PC-9 (cell line): ENCODE results near the gene ANO7. TPM values are rescaled to one million over a fixed set of nuclear protein-coding genes. Genes with fewer than 3 reads are reported as not detected.

Experiments
- BruUV-seq: library from RNA; stranded (reverse); fragments of 400-500 nt; replicated peaks from 2 replicates; lab custom pipeline; 2021; lab: Mats Ljungman, UMichigan
- CTCF ChIA-PET: fragments of 300-600 bp; sonication (Branson Sonifier 250); formaldehyde crosslinking; loops from one replicate; lab custom pipeline; 2022; ENCODE audit warnings: antibody characterized with exemption; lab: Charles Lee
- POLR2A ChIA-PET: fragments of 300-600 bp; sonication (Branson Sonifier 250); formaldehyde crosslinking; loops from one replicate; lab custom pipeline; 2022; ENCODE audit warnings: antibody characterized with exemption; ENCODE audit not compliant: unreplicated experiment; lab: Charles Lee
- DNase-seq, 2 experiments: peaks; one replicate each; pipeline versions ENCODE4 v3.0.0 to v3.0.0-alpha.2; 2015 to 2022; ENCODE audit warnings: mixed read lengths in 1 of 2
- H2AFZ ChIP-seq: fragments of 200-600 bp; sonication (generic); 2 replicates; pipeline ENCODE4 v1.8.1; 2017; ENCODE audit warnings: antibody characterized with exemption
- H3F3A ChIP-seq: fragments of 200-600 bp; sonication (generic); 2 replicates; pipeline ENCODE4 v1.8.1; 2017; ENCODE audit warnings: antibody characterized with exemption, mild to moderate bottlenecking, low read depth; ENCODE audit not compliant: insufficient read depth
- H3K27ac ChIP-seq: fragments of 200-600 bp; sonication (generic); 2 replicates; pipeline ENCODE4 v1.6.1; 2016; ENCODE audit warnings: mixed run types
- H3K27me3 ChIP-seq: fragments of 200-600 bp; sonication (generic); 2 replicates; pipeline ENCODE4 v1.6.1; 2016; ENCODE audit warnings: low read depth, mixed run types; ENCODE audit not compliant: insufficient read depth
- H3K36me3 ChIP-seq: fragments of 200-600 bp; sonication (generic); 2 replicates; pipeline ENCODE4 v1.6.1; 2016; ENCODE audit warnings: low read depth, mixed run types
- H3K4me1 ChIP-seq: fragments of 200-600 bp; sonication (generic); replicated peaks from 2 replicates; pipeline ENCODE4 v1.6.1; 2016; ENCODE audit warnings: mixed run types; ENCODE audit not compliant: insufficient read depth
- H3K4me2 ChIP-seq: fragments of 200-600 bp; sonication (generic); 2 replicates; pipeline ENCODE4 v1.6.1; 2017; ENCODE audit warnings: mixed run types
- H3K4me3 ChIP-seq: fragments of 200-600 bp; sonication (generic); 2 replicates; pipeline ENCODE4 v1.6.1; 2016; ENCODE audit warnings: mixed run types
- H3K79me2 ChIP-seq: fragments of 200-600 bp; sonication (generic); 2 replicates; pipeline ENCODE4 v1.6.1; 2017; ENCODE audit warnings: low read depth, mixed run types
- H3K9me2 ChIP-seq: fragments of 200-600 bp; sonication (generic); 2 replicates; pipeline ENCODE4 v1.8.1; 2017; ENCODE audit warnings: mild to moderate bottlenecking; ENCODE audit not compliant: insufficient read depth
- H3K9me3 ChIP-seq: fragments of 200-600 bp; sonication (generic); 2 replicates; pipeline ENCODE4 v1.8.1; 2016; ENCODE audit warnings: low read depth; ENCODE audit not compliant: insufficient read depth
- H4K20me1 ChIP-seq: fragments of 200-600 bp; sonication (generic); 2 replicates; pipeline ENCODE4 v1.8.1; 2017; ENCODE audit not compliant: insufficient read depth
- EZH2 ChIP-seq: fragments of 200-600 bp; sonication (generic); IDR thresholded peaks from 2 replicates; pipeline ENCODE4 v1.8.0; 2017; ENCODE audit warnings: antibody characterized with exemption, low read depth
- intact Hi-C: fragments of 100-400 bp; cut with micrococcal nuclease; formaldehyde crosslinking; loops from one replicate; pipeline ENCODE4 v1.10.0; 2022; ENCODE audit not compliant: unreplicated experiment
- total RNA-seq: library from RNA; stranded (reverse); gene quantifications from 2 replicates; pipeline ENCODE4 v1.2.3, GENCODE V29; 2021
- TF ChIP-seq, protein P1 (sequence below): fragments of 200-600 bp; sonication (generic); conservative IDR thresholded peaks from 2 replicates; pipeline ENCODE4 v1.6.1; 2017; ENCODE audit warnings: mixed run types, antibody characterized with exemption, mild to moderate bottlenecking, moderate library complexity

ANO7 gene
- total RNA-seq, 1 experiment from 2014 or later = 6.5 TPM

DNA sequence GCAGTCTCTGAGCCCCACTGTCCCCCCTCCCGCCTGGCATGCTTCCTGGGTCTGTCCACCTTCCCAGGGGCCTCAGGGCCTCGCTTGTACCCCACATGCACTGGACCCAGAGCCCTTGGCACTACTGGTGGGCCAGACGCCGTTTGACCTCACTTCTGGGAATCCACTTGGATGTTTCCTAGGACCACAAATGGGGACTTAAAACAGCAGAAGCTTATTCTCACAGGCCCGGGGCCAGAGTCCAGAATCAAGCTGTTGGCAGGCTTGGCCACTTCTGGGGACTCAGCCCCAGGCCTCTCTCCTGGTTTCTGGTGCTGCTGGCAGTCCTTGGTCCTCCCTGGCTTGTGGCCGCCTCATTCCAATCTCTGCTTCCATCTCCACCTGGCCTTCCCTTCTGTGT is 19.6 kb downstream of the ANO7 start:
- no peak for DNase-seq
- H2AFZ ChIP-seq = no peak overlapping the region
- no peaks in the 10 kb centered on the region for H3K4me1 ChIP-seq
- H3K27ac ChIP-seq = no peak overlapping the region
- intact Hi-C loops = no loop called here
- peaks cover 51% of the 10 kb centered on the region for H3K27me3 ChIP-seq
- H4K20me1 ChIP-seq = no peaks in the 10 kb centered on the region
- no peaks in the 10 kb centered on the region for H3K9me3 ChIP-seq
- TF ChIP-seq, protein P1, sequence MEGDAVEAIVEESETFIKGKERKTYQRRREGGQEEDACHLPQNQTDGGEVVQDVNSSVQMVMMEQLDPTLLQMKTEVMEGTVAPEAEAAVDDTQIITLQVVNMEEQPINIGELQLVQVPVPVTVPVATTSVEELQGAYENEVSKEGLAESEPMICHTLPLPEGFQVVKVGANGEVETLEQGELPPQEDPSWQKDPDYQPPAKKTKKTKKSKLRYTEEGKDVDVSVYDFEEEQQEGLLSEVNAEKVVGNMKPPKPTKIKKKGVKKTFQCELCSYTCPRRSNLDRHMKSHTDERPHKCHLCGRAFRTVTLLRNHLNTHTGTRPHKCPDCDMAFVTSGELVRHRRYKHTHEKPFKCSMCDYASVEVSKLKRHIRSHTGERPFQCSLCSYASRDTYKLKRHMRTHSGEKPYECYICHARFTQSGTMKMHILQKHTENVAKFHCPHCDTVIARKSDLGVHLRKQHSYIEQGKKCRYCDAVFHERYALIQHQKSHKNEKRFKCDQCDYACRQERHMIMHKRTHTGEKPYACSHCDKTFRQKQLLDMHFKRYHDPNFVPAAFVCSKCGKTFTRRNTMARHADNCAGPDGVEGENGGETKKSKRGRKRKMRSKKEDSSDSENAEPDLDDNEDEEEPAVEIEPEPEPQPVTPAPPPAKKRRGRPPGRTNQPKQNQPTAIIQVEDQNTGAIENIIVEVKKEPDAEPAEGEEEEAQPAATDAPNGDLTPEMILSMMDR = no peak
- TF ChIP-seq EZH2 = no peak
- H3K79me2 ChIP-seq = no peaks in the 10 kb centered on the region
- H3K4me3 ChIP-seq = no peak overlapping the region
- no TSS peak for BruUV-seq
- POLR2A ChIA-PET = no interaction called here
- no peaks in the 10 kb centered on the region for H3K36me3 ChIP-seq
- H3K9me2 ChIP-seq = no peaks in the 10 kb centered on the region
- CTCF ChIA-PET = no interaction called here
- no peak overlapping the region for H3K4me2 ChIP-seq
- peaks cover 8% of the 10 kb centered on the region; the same call in 1 of the 2 replicates for H3F3A ChIP-seq

DNA sequence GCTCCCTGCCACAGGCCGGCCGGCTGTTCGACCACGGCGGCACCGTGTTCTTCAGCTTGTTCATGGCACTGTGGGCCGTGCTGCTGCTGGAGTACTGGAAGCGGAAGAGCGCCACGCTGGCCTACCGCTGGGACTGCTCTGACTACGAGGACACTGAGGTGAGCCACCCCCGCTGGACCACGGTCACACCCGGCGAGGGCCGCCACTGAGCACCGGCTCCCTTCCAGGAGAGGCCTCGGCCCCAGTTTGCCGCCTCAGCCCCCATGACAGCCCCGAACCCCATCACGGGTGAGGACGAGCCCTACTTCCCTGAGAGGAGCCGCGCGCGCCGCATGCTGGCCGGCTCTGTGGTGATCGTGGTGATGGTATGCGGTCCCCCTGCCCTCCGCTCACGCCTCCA is 20.8 kb downstream of the ANO7 start:
- CTCF ChIA-PET = no interaction called here
- intact Hi-C loops = no loop called here
- no peak for DNase-seq
- Histone ChIP-seq H3K79me2 (no peaks in the 10 kb centered on the region), H3K27me3 (peaks cover 60% of the 10 kb centered on the region), H3K4me1 (no peaks in the 10 kb centered on the region), H2AFZ (no peak overlapping the region), H3K4me3 (no peak overlapping the region), H3K36me3 (no peaks in the 10 kb centered on the region), H3K27ac (no peak overlapping the region), H3K9me2 (no peaks in the 10 kb centered on the region), H4K20me1 (no peaks in the 10 kb centered on the region), H3F3A (peaks cover 8% of the 10 kb centered on the region; the same call in 1 of the 2 replicates), H3K9me3 (no peaks in the 10 kb centered on the region), H3K4me2 (no peak overlapping the region)
- TF ChIP-seq, protein P1 = no peak
- no peak for TF ChIP-seq EZH2
- POLR2A ChIA-PET = no interaction called here
- no TSS peak for BruUV-seq

DNA sequence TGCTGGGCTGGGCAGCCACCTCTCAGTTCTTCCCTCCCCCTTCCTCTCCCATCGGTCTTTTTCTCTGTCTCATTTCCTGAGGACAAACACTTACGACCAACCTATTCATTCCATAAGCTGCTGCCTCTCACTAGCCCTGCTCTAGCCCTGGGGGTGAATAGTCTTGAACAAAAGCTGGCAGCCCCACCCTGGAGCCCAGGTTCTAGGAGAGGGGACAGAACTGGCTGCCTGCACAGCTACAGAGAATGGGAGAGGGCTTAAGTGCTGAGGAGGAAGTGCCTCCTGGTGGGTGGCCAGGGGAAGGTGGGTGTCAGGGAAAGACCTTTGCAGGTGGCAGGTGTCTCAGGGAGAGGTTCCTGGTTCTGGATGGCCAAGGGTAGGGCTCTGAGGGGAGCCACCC is 22.8 kb downstream of the ANO7 start:
- Histone ChIP-seq H3K79me2 (no peaks in the 10 kb centered on the region), H3K9me2 (no peaks in the 10 kb centered on the region), H3K4me3 (no peak overlapping the region), H3K36me3 (no peaks in the 10 kb centered on the region), H3K4me1 (no peaks in the 10 kb centered on the region), H3F3A (peaks cover 13% of the 10 kb centered on the region; the same call in 1 of the 2 replicates), H3K4me2 (no peak overlapping the region), H4K20me1 (no peaks in the 10 kb centered on the region), H3K27ac (no peak overlapping the region), H2AFZ (no peak overlapping the region), H3K27me3 (peaks cover 60% of the 10 kb centered on the region), H3K9me3 (no peaks in the 10 kb centered on the region)
- ChIA-PET POLR2A (interaction anchor here (0.6 kb wide), 1 partner anchor 38 kb away, joined by 5 read pairs; no protein-coding TSS in a partner anchor), CTCF (no interaction called here)
- no peak for TF ChIP-seq EZH2
- TF ChIP-seq, protein P1 = no peak
- peak in 1 of 2 experiments; percentile 55 for DNase-seq
- intact Hi-C loops = loop anchor here (10.0 kb wide), 1 partner anchor 106 kb away; the partner anchor contains the start of gene MTERF4
- no TSS peak for BruUV-seq
